HEK293 (cell line): ENCODE results near the gene CBX8.

ENCODE experiments used
- IKZF3 ChIP-seq: fragments of 450-650 bp; IDR thresholded peaks from 2 replicates; pipeline ENCODE4 v1.5.0; 2018; ENCODE audit warnings: missing biosample characterization, mild to moderate bottlenecking, missing genetic modification characterization, moderate library complexity
- PRDM4 ChIP-seq: fragments of 450-650 bp; formaldehyde crosslinking; IDR thresholded peaks from 2 replicates; pipeline ENCODE4 v1.5.1; 2017; ENCODE audit warnings: missing biosample characterization, missing genetic modification characterization
- REST ChIP-seq: fragments of 450-650 bp; formaldehyde crosslinking; IDR thresholded peaks from 2 replicates; pipeline ENCODE4 v1.5.1; 2016; ENCODE audit warnings: missing biosample characterization, missing genetic modification characterization
- SCRT2 ChIP-seq: fragments of 450-650 bp; formaldehyde crosslinking; IDR thresholded peaks from 2 replicates; pipeline ENCODE4 v1.5.1; 2016; ENCODE audit warnings: missing biosample characterization, missing genetic modification characterization
- SP7 ChIP-seq: fragments of 450-650 bp; formaldehyde crosslinking; IDR thresholded peaks from 2 replicates; pipeline ENCODE4 v1.5.1; 2016; ENCODE audit warnings: missing biosample characterization, missing genetic modification characterization
- ZBTB21 ChIP-seq: fragments of 450-650 bp; formaldehyde crosslinking; IDR thresholded peaks from 2 replicates; pipeline ENCODE4 v1.5.1; 2017; ENCODE audit warnings: missing biosample characterization, missing genetic modification characterization
- ZBTB7A ChIP-seq: fragments of 450-650 bp; formaldehyde crosslinking; IDR thresholded peaks from 2 replicates; pipeline ENCODE4 v1.5.1; 2016; ENCODE audit warnings: low read depth, missing biosample characterization, missing genetic modification characterization
- ZEB2 ChIP-seq: fragments of 450-650 bp; formaldehyde crosslinking; IDR thresholded peaks from 2 replicates; pipeline ENCODE4 v1.5.1; 2016; ENCODE audit warnings: missing biosample characterization, missing genetic modification characterization
- ZFP3 ChIP-seq: fragments of 450-650 bp; formaldehyde crosslinking; IDR thresholded peaks from 2 replicates; pipeline ENCODE4 v1.5.1; 2016; ENCODE audit warnings: low read depth, missing biosample characterization, missing genetic modification characterization
- ZFP69B ChIP-seq: fragments of 450-650 bp; formaldehyde crosslinking; IDR thresholded peaks from 2 replicates; pipeline ENCODE4 v1.5.1; 2016; ENCODE audit warnings: missing biosample characterization, missing genetic modification characterization
- ZNF112 ChIP-seq: fragments of 450-650 bp; formaldehyde crosslinking; IDR thresholded peaks from 2 replicates; pipeline ENCODE4 v1.5.0; 2017; ENCODE audit warnings: missing biosample characterization, missing genetic modification characterization
- ZNF133 ChIP-seq: fragments of 450-650 bp; formaldehyde crosslinking; IDR thresholded peaks from 2 replicates; pipeline ENCODE4 v1.5.1; 2016; ENCODE audit warnings: missing biosample characterization, missing genetic modification characterization
- ZNF138 ChIP-seq: fragments of 450-650 bp; formaldehyde crosslinking; IDR thresholded peaks from 2 replicates; pipeline ENCODE4 v1.5.1; 2016; ENCODE audit warnings: missing biosample characterization, missing genetic modification characterization, borderline replicate concordance
- ZNF146 ChIP-seq: fragments of 450-650 bp; formaldehyde crosslinking; IDR thresholded peaks from 2 replicates; pipeline ENCODE4 v1.5.1; 2016; ENCODE audit warnings: missing biosample characterization, missing genetic modification characterization
- ZNF221 ChIP-seq: fragments of 450-650 bp; formaldehyde crosslinking; IDR thresholded peaks from 2 replicates; pipeline ENCODE4 v1.5.1; 2017; ENCODE audit warnings: missing biosample characterization, missing genetic modification characterization, borderline replicate concordance
- ZNF248 ChIP-seq: fragments of 450-650 bp; formaldehyde crosslinking; IDR thresholded peaks from 2 replicates; pipeline ENCODE4 v1.5.1; 2017; ENCODE audit warnings: missing biosample characterization, missing genetic modification characterization
- ZNF292 ChIP-seq: fragments of 450-650 bp; formaldehyde crosslinking; IDR thresholded peaks from 2 replicates; pipeline ENCODE4 v1.5.1; 2016; ENCODE audit warnings: low read depth, missing biosample characterization, missing genetic modification characterization, borderline replicate concordance
- ZNF473 ChIP-seq: fragments of 450-650 bp; formaldehyde crosslinking; IDR thresholded peaks from 2 replicates; pipeline ENCODE4 v1.5.1; 2017; ENCODE audit warnings: missing biosample characterization, missing genetic modification characterization
- ZNF530 ChIP-seq: fragments of 450-650 bp; formaldehyde crosslinking; IDR thresholded peaks from 2 replicates; pipeline ENCODE4 v1.5.1; 2016; ENCODE audit warnings: low read depth, missing biosample characterization, missing genetic modification characterization
- ZNF544 ChIP-seq: fragments of 450-650 bp; formaldehyde crosslinking; IDR thresholded peaks from 2 replicates; pipeline ENCODE4 v1.5.0; 2017; ENCODE audit warnings: missing biosample characterization, missing genetic modification characterization
- ZNF610 ChIP-seq: fragments of 450-650 bp; formaldehyde crosslinking; IDR thresholded peaks from 2 replicates; pipeline ENCODE4 v1.5.1; 2016; ENCODE audit warnings: missing biosample characterization, missing genetic modification characterization, borderline replicate concordance
- ZNF660 ChIP-seq: fragments of 450-650 bp; IDR thresholded peaks from 2 replicates; pipeline ENCODE4 v1.5.1; 2018; ENCODE audit warnings: missing biosample characterization, mild to moderate bottlenecking, missing genetic modification characterization
- ZNF707 ChIP-seq: fragments of 450-650 bp; formaldehyde crosslinking; IDR thresholded peaks from 2 replicates; pipeline ENCODE4 v1.5.1; 2016; ENCODE audit warnings: missing biosample characterization, missing genetic modification characterization
- TF ChIP-seq, protein P1 (sequence below): fragments of 450-650 bp; formaldehyde crosslinking; IDR thresholded peaks from 2 replicates; pipeline ENCODE4 v1.5.1; 2016; ENCODE audit warnings: missing biosample characterization, missing genetic modification characterization
- TF ChIP-seq, protein P2 (sequence below): fragments of 450-650 bp; formaldehyde crosslinking; IDR thresholded peaks from 2 replicates; pipeline ENCODE4 v1.5.1; 2017; ENCODE audit warnings: missing biosample characterization, missing genetic modification characterization
- TF ChIP-seq, protein P3 (sequence below): fragments of 450-650 bp; formaldehyde crosslinking; IDR thresholded peaks from 2 replicates; pipeline ENCODE4 v1.5.1; 2016; ENCODE audit warnings: missing biosample characterization, missing genetic modification characterization
- TF ChIP-seq, protein P4 (sequence below): fragments of 450-650 bp; IDR thresholded peaks from 2 replicates; pipeline ENCODE4 v1.5.1; 2018; ENCODE audit warnings: missing biosample characterization, mild to moderate bottlenecking, missing genetic modification characterization

The CBX8 gene

GRCh38 chr17:79796763-79797491 lies at the start of gene CBX8 (continued):
- TF ChIP-seq, protein P1, sequence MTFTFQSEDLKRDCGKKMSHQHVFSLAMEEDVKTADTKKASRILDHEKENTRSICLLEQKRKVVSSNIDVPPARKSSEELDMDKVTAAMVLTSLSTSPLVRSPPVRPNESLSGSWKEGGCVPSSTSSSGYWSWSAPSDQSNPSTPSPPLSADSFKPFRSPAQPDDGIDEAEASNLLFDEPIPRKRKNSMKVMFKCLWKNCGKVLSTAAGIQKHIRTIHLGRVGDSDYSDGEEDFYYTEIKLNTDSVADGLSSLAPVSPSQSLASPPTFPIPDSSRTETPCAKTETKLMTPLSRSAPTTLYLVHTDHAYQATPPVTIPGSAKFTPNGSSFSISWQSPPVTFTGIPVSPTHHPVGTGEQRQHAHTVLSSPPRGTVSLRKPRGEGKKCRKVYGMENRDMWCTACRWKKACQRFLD = no peak
- TF ChIP-seq ZNF292 (tag by site-specific recombination) (no peak), ZNF610 (no peak; the same call in 1 of the 2 replicates), SCRT2 (peak; percentile 99), ZNF473 (tag by site-specific recombination) (no peak), ZBTB7A (peak; percentile 54; the same call in 1 of the 2 replicates), ZNF112 (no peak), ZNF133 (no peak), ZNF660 (tag by site-specific recombination) (peak; percentile 74; the same call in 1 of the 2 replicates), ZNF138 (tag by site-specific recombination) (no peak), ZNF707 (tag by site-specific recombination) (no peak), SP7 (tag by site-specific recombination) (peak; percentile 67), IKZF3 (tag by site-specific recombination) (peak; percentile 54), ZNF146 (tag by site-specific recombination) (no peak; the same call in 1 of the 2 replicates), REST (tag by site-specific recombination) (no peak), ZBTB21 (tag by site-specific recombination) (peak; percentile 81), ZFP3 (tag by site-specific recombination) (no peak), ZNF221 (tag by site-specific recombination) (no peak), ZEB2 (tag by site-specific recombination) (peak; percentile 57; the same call in 1 of the 2 replicates), PRDM4 (0 out of 2 replicates have a peak, but pooled peaks have one; percentile 21), ZNF248 (tag by site-specific recombination) (no peak), ZFP69B (no peak), ZNF530 (tag by site-specific recombination) (no peak), ZNF544 (tag by site-specific recombination) (no peak)
- TF ChIP-seq, protein P2, sequence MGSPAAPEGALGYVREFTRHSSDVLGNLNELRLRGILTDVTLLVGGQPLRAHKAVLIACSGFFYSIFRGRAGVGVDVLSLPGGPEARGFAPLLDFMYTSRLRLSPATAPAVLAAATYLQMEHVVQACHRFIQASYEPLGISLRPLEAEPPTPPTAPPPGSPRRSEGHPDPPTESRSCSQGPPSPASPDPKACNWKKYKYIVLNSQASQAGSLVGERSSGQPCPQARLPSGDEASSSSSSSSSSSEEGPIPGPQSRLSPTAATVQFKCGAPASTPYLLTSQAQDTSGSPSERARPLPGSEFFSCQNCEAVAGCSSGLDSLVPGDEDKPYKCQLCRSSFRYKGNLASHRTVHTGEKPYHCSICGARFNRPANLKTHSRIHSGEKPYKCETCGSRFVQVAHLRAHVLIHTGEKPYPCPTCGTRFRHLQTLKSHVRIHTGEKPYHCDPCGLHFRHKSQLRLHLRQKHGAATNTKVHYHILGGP (tag by site-specific recombination) = no peak
- TF ChIP-seq, protein P3, sequence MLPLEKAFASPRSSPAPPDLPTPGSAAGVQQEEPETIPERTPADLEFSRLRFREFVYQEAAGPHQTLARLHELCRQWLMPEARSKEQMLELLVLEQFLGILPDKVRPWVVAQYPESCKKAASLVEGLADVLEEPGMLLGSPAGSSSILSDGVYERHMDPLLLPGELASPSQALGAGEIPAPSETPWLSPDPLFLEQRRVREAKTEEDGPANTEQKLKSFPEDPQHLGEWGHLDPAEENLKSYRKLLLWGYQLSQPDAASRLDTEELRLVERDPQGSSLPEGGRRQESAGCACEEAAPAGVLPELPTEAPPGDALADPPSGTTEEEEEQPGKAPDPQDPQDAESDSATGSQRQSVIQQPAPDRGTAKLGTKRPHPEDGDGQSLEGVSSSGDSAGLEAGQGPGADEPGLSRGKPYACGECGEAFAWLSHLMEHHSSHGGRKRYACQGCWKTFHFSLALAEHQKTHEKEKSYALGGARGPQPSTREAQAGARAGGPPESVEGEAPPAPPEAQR (tag by site-specific recombination) = no peak
- TF ChIP-seq, protein P4, sequence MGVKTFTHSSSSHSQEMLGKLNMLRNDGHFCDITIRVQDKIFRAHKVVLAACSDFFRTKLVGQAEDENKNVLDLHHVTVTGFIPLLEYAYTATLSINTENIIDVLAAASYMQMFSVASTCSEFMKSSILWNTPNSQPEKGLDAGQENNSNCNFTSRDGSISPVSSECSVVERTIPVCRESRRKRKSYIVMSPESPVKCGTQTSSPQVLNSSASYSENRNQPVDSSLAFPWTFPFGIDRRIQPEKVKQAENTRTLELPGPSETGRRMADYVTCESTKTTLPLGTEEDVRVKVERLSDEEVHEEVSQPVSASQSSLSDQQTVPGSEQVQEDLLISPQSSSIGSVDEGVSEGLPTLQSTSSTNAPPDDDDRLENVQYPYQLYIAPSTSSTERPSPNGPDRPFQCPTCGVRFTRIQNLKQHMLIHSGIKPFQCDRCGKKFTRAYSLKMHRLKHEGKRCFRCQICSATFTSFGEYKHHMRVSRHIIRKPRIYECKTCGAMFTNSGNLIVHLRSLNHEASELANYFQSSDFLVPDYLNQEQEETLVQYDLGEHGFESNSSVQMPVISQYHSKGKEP (tag by site-specific recombination) = no peak
